ENCODE data around the gene IQCM. TPM values are rescaled to one million over a fixed set of nuclear protein-coding genes. Genes with fewer than 3 reads are reported as not detected.
"Not testable (repeated sequence)": the region's sequence is repeated elsewhere in the genome, so short reads cannot be mapped to it uniquely, and the experiment has no call there.

The IQCM gene
- total RNA-seq, 2 donors from 2014 or later, result not detected

DNA sequence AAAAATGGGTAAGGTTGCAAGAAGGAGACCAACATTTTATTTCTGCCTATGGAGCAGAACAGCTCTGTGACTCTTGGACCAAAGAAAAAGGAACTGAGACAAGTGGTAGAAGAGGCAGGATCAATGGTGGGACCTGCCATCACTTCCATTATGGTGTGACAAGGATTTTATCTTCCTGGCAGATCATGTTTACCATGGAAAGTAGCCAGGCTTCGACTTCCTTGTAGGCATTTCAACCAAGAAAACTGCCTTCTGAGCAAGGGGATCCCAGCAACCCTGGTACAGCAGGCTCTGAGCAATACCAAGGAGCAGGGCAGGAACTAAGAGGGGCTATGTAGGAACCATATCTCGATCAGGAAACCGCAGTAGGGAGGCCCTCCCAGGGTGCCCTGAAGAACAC is 317.4 kb downstream of the IQCM start:
- H3K36me3 Mint-ChIP-seq, result no peaks in the 10 kb centered on the region
- no peak for DNase-seq (ENCODE audit: low spot score in 2 of 2)
- no peak overlapping the region for H3K27ac Mint-ChIP-seq
- no peak for ATAC-seq
- peaks cover 15 to 19% of the 10 kb centered on the region in 2 donors for H3K9me3 Mint-ChIP-seq

DNA sequence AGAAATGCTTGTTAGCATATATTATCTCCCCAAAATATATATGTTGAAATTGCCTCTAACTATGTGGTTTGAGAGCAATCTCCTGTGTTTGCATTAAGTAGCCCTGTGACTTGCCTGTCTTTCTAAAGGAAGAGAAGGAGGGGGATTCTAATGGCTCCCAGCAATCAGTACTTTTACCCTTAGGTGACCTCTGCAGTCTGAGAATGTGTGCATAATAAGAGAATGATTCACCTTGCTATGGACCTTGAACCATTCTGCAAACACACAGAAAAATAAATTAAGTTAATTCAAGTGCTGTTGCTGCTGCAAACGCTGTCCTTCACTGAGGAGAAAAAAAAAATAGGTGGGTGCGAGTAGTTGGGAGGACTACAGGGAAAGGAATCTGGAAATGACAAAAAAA is 322.2 kb downstream of the IQCM start:
- no peak for DNase-seq (ENCODE audit: low spot score in 2 of 2)
- no peaks in the 10 kb centered on the region for H3K36me3 Mint-ChIP-seq
- H3K9me3 Mint-ChIP-seq, result peaks cover 13 to 20% of the 10 kb centered on the region in 2 donors
- ATAC-seq, result no peak
- H3K27ac Mint-ChIP-seq, result no peak overlapping the region

DNA sequence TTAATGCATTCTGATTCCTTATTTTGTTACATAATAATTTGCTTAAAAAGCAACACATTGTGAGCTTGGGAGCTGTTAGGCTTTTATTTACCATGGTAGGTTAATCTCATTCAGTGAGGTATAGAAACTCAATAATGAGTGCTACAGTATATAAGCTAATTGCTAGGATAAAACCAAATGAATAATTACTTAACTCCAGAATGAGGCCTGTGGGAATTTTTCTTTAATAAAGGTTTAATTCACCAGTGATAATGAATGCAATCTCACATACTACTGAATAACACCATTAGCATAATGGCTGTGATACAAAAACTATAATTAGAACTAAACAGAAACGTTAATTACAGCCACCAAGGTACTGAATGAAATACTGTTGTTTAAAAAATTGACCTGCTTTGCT is 326.3 kb downstream of the IQCM start:
- Mint-ChIP-seq H3K27ac (no peak overlapping the region), H3K9me3 (peaks cover 9% of the 10 kb centered on the region in 2 donors), H3K36me3 (no peaks in the 10 kb centered on the region)
- DNase-seq (ENCODE audit: low spot score in 2 of 2) (no peak), ATAC-seq (no peak)

DNA sequence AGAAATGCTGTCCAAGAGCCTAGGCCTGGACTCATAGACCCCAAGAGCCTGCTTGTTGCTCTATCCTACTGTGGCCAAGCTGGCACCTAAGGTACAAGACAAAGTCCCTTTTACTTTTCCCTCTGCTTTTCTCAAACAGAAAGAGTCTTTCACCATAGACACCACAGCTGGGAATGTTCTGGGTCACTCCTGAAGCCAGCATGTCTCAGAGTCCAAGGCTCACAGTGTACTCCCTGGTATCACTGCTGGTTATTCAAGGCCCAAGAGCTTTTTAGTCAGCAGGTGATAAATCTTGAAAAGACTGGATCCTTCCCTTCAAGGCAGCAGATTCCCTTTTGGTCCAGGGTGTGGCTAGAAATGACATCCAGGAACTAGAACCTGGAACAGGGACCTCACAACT is 328.8 kb downstream of the IQCM start:
- no peak for ATAC-seq
- Mint-ChIP-seq H3K9me3 (peaks cover 4 to 7% of the 10 kb centered on the region in 2 donors), H3K36me3 (no peaks in the 10 kb centered on the region), H3K27ac (no peak overlapping the region)
- no peak for DNase-seq (ENCODE audit: low spot score in 2 of 2)

DNA sequence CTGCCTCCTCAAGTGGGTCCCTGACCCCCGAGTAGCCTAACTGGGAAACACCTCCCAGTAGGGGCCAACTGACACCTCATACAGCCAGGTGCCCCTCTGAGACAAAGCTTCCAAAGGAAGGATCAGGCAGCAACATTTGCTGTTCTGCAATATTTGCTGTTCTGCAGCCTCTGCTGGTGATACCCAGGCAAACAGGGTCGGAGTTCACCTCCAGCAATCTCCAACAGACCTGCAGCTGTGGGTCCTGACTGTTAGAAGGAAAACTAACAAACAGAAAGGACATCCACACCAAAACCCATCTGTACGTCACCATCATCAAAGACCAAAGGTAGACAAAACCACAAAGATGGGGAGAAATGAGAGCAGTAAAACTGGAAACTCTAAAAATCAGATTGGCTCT is 347.0 kb downstream of the IQCM start:
- not testable (repeated sequence) for ATAC-seq; DNase-seq (ENCODE audit: low spot score in 2 of 2); H3K27ac Mint-ChIP-seq
- Mint-ChIP-seq H3K36me3 (peaks cover 0 to 17% of the 10 kb centered on the region in 2 donors), H3K9me3 (peaks cover 20 to 22% of the 10 kb centered on the region in 2 donors)

DNA sequence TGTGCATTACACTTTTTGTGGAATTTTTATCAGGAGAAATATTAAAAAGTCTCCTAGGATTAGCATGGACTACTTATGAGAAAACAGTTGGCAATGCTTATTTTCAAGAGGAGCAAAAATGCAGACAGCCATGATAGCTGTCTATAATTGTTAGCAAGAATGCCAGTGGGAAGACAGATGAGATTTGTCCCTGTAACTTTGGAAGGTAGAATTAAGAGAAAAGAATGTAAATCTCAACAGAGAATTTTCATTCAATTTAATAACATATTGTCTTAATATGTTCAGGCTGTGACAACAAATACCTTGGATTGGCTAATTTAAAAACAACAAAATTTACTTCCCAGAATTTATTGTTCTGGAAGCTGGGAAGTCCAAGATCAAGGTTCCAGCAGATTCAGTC is 349.2 kb downstream of the IQCM start:
- peaks cover 20 to 22% of the 10 kb centered on the region in 2 donors for H3K9me3 Mint-ChIP-seq
- ATAC-seq, result no peak
- no peak overlapping the region for H3K27ac Mint-ChIP-seq

DNA sequence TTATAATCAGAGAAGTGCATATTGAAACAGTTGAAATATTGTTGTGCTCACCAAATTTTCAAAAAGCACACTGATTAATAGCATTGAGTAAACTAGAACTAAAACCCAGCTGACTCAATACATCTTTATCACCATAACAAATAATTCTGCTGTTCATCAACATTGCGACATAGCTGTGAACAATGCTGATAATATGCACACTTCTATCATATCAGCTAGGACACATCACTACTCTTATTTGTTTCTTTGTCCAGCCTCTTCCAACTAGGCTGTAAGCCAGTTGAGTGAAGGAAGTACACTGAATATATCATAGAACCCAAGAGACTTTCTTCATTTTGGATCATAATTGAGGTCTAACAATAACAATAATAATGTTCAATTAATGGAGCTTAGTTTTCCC is 349.7 kb downstream of the IQCM start:
- no peak for ATAC-seq
- H3K27ac Mint-ChIP-seq, result no peak overlapping the region
- no peak for DNase-seq (ENCODE audit: low spot score in 2 of 2)

More for the DNA sequence above, 349.2 kb downstream of the IQCM start:
- DNase-seq (ENCODE audit: low spot score in 2 of 2), result no peak
- peaks cover 0 to 17% of the 10 kb centered on the region in 2 donors for H3K36me3 Mint-ChIP-seq

DNA sequence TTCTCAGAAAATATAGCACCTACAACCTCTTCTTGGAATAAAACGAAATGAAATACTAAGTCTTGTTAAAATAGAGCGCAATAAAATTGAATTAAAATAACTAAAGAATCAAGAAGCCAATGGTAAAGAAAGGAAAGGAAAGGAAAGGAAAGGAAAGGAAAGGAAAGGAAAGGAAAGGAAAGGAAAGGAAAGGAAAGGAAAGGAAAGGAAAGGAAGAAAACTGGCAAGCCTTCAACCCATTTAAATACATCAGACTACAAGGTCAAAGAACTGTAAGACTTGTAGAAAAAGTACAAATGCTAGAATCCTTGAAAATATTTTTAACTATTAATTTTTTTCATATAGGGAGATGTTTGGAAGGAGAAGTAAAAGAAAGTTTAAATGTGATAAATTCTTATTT is 372.1 kb downstream of the IQCM start:
- H3K36me3 Mint-ChIP-seq, result no peaks in the 10 kb centered on the region
- no peak overlapping the region for H3K27ac Mint-ChIP-seq
- peaks cover 0 to 7% of the 10 kb centered on the region in 2 donors for H3K9me3 Mint-ChIP-seq
- ATAC-seq (no peak), DNase-seq (ENCODE audit: low spot score in 2 of 2) (no peak)

More for the DNA sequence above, 349.7 kb downstream of the IQCM start:
- Mint-ChIP-seq H3K9me3 (peaks cover 18 to 21% of the 10 kb centered on the region in 2 donors), H3K36me3 (peaks cover 0 to 13% of the 10 kb centered on the region in 2 donors)

DNA sequence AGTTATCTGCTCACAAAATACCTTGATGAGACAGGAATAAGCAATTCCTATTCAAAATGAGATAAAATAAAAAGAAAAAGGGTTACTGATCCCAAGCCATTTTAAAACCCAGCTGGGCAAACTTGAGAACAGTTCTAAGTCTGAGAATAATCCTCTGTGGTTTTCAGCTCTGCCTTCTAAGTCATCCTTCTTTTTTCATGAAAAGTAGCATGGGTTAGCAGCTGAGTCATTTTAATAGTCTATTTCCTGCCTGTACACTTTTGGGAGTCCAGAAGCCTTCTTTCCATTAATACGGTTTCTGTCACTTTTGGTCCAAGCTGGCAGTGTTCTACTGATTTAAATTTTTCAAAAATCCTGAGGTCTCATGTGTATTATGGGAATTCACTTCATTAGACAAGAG is 374.3 kb downstream of the IQCM start:
- no peak overlapping the region for H3K27ac Mint-ChIP-seq
- DNase-seq (ENCODE audit: low spot score in 2 of 2) (no peak), ATAC-seq (no peak)
- H3K36me3 Mint-ChIP-seq, result no peaks in the 10 kb centered on the region
- peaks cover 0 to 3% of the 10 kb centered on the region in 2 donors for H3K9me3 Mint-ChIP-seq

DNA sequence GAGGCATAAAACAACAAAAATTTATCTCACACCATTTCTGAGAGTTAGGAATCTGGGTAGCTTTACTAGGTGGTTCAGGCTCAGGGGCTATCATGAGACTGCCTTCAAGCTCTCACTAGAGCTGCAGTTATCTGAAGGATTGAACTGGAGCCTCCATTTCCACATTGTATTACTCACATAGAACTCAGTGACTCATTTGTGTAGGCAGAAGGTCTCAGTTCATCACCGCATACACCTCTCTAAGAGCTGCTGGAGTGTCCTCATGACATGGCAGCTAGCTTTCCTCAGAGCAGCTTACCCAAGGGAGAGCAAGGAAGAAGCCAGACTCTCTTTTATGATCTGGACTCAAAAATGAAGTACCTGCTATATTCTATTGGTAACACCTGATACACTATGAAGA is 389.2 kb downstream of the IQCM start:
- H3K27ac Mint-ChIP-seq, result no peak overlapping the region
- DNase-seq (ENCODE audit: low spot score in 2 of 2), result no peak
- ATAC-seq, result peak in 1 of 2 donors; percentile 54
- no peaks in the 10 kb centered on the region for H3K36me3 Mint-ChIP-seq
- peaks cover 0 to 4% of the 10 kb centered on the region in 2 donors for H3K9me3 Mint-ChIP-seq

DNA sequence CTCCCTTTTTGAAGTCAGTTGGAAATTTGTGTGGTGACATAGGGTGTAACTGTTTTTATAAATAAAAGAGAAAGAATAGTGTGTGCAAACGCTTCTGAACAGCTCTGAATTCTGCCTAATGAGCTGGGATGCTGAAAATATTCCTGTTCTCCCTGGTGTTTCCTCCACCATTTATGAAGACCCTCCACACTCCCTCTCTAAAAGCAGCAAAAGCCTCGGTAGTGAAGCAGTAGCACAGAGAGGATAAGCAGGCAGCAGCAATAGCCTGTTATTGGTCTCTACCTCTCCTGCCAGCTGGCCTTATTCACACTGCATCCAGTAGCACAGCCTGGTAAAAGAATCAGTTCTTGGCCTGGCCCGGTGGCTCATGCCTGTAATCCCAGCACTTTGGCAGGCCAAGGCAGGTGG is 406.1 kb downstream of the IQCM start:
- no peak for DNase-seq (ENCODE audit: low spot score in 2 of 2)
- ATAC-seq, result no peak
- Mint-ChIP-seq H3K36me3 (no peaks in the 10 kb centered on the region), H3K9me3 (peaks cover 4 to 7% of the 10 kb centered on the region in 2 donors), H3K27ac (no peak overlapping the region)

DNA sequence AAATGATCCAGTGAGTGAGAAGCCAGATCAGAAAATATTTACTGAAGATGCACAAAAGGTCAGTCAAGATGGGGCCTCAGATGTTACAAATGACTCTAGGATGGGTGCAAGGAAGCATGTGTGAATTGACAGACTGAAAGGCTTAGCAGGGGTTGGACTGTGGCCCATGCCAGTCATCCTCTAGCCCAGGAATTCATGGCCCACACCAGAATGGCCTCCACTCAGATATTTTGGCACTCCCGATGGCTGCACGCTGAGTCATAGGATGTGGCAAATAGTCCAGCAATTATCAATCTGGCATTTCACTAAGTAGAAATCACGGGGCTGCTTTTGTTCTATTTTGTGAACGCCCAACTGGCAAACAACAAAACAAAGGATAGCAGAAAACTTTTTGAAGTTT is 406.5 kb downstream of the IQCM start:
- Mint-ChIP-seq H3K9me3 (peaks cover 4 to 10% of the 10 kb centered on the region in 2 donors), H3K36me3 (no peaks in the 10 kb centered on the region), H3K27ac (no peak overlapping the region)
- ATAC-seq, result no peak
- no peak for DNase-seq (ENCODE audit: low spot score in 2 of 2)

DNA sequence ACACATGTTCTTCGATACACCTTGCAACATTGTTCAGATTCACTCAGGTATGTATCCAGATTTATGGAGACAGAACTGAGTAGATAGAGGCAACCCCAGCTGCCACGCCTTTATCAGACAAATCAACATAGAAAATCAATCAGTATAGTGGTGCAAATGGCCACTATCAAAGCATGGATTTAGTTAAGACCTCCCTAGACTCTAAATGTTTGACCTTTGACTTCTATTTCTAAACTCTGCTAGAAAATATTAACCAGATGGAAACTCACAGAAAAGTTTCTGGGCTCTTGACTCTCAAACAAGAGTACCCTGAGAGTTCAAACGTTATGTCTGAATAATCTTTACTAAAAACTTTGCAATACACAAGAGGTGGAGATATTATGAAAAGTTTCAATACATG is 411.5 kb downstream of the IQCM start:
- Mint-ChIP-seq H3K9me3 (peaks cover 4 to 13% of the 10 kb centered on the region in 2 donors), H3K27ac (no peak overlapping the region), H3K36me3 (no peaks in the 10 kb centered on the region)
- DNase-seq (ENCODE audit: low spot score in 2 of 2), result no peak
- ATAC-seq, result no peak

DNA sequence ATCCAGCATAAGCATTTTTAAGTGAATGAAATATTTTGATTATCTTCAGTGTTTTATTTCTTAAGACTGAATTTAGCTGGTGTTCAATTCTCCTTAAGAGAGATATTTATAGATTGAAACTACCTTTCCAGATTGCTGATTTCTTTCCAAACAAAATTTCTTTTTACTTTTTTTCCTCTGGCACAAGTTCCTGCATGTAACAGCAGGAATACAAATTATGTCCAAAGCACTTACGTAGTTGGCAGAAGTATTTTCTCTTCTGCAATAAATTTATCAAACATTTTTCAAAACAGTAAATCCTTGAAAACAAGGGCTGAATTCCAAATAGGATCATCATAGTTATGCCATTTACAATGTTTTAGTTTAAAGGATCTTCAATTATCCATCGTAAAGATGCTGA is 412.6 kb downstream of the IQCM start:
- DNase-seq (ENCODE audit: low spot score in 2 of 2) (no peak), ATAC-seq (no peak)
- no peaks in the 10 kb centered on the region for H3K36me3 Mint-ChIP-seq
- H3K9me3 Mint-ChIP-seq, result peaks cover 4 to 16% of the 10 kb centered on the region in 2 donors
- no peak overlapping the region for H3K27ac Mint-ChIP-seq

DNA sequence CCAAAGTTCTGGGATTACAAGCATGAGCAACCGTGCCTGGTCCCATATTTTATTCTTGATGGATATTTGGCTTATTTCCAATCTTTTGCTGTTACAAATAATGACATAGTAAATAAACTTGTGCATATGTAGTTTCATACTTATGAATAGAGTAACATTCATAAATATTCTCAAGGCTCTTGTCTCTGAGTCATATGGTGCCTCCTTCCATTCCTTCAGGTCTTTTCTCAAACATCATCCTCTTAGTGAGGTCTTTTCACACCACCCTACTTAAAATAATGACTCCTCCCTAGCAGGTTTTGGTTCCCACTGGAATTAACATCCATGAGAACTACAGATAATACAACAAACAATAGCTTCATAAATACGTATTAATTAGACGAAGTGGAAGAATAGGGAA is 416.6 kb downstream of the IQCM start:
- Mint-ChIP-seq H3K9me3 (peaks cover 0 to 15% of the 10 kb centered on the region in 2 donors), H3K27ac (no peak overlapping the region), H3K36me3 (no peaks in the 10 kb centered on the region)
- no peak for DNase-seq (ENCODE audit: low spot score in 2 of 2)
- no peak for ATAC-seq

DNA sequence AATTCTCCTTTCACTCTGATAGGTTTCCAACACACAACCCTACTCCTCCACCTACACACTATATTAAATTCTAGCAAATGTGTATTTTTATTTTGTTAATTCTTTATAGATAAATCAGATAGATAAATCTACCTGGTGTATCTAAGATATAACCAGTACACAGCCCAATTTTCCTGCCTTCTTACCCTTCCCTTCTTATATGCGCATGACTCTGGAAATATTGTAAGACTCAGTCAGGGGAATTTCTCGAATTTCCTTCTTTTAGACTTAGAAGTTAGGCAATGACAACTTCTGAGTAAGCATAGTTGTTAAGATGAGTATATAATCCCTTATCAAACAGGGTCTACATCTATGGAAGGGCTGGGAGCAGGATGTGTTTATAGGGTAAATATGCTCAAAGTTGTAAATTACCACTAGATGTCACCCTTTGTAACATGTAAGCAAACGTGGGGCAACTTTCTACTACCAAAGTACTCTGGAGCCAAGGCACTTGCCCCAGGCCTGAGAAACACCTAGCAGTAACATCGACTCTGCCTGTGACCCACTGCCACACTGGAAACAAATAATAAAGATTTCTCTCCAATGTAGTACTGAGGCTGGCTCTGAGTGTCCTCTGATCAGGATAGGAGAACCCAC is 444.7 kb downstream of the IQCM start:
- DNase-seq (ENCODE audit: low spot score in 2 of 2) (no peak), ATAC-seq (no peak)
- Mint-ChIP-seq H3K9me3 (peaks cover 0 to 7% of the 10 kb centered on the region in 2 donors), H3K27ac (no peak overlapping the region), H3K36me3 (no peaks in the 10 kb centered on the region)

DNA sequence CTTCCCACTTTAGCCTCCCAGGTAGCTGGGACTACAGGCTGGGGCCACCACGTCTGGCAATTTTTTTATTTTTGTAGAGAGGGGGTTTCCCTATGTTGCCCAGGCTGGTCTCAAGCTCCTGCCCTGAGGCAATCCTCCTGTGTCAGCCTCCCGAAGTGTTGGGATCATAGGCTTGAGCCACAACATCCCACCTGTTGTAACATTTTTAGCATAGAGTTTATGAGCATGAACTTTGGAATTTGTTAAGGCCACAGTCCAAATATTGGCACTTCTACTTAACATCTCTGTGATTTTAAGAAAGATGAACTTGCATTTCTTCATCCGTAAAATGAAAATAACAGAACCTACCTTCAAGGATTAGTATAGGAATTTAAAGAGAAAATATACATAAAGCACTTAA is 445.6 kb downstream of the IQCM start:
- no peak for DNase-seq (ENCODE audit: low spot score in 2 of 2)
- no peak for ATAC-seq
- Mint-ChIP-seq H3K9me3 (peaks cover 0 to 7% of the 10 kb centered on the region in 2 donors), H3K36me3 (no peaks in the 10 kb centered on the region), H3K27ac (no peak overlapping the region)

DNA sequence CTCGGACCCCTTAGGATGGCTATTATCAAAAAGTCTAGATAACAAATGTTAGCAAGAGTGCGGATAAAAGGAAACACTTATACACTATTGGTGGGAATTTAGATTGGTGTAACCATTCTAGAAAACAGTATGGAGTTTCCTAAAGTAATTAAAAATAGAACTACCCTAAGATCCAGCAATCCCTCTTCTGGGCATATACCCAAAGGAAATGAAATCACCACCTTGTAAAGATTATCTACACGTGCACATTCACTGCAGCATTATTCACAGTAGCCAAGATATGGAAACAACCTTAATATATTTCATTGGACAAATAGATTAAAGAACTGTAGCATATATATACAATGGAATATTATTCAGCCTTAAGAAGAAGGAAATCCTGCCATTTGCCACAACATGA is 462.4 kb downstream of the IQCM start:
- H3K9me3 Mint-ChIP-seq, result peaks cover 6 to 10% of the 10 kb centered on the region in 2 donors
- no peak overlapping the region for H3K27ac Mint-ChIP-seq
- no peaks in the 10 kb centered on the region for H3K36me3 Mint-ChIP-seq
- ATAC-seq, result no peak
- no peak for DNase-seq (ENCODE audit: low spot score in 2 of 2)
